Lower leg skin (tissue), 4 donors: ENCODE results near the gene NNT. TPM values are rescaled to one million over a fixed set of nuclear protein-coding genes. Genes with fewer than 3 reads are reported as not detected.

Source experiments
- DNase-seq, 2 donors: peaks; one replicate each; pipeline ENCODE4 v3.0.0-alpha.2; 2019; ENCODE audit warnings: low spot score in 2 of 2
- H3K4me3 ChIP-seq: fragments of 200-600 bp; sonication (generic); 2 replicates; pipeline ENCODE4 v1.5.1; 2017; ENCODE audit warnings: mild to moderate bottlenecking, low read depth; ENCODE audit not compliant: poor library complexity, severe bottlenecking
- CTCF ChIP-seq, 3 donors: fragments of 450-650 bp; IDR thresholded peaks; one replicate each; pipeline ENCODE4 v1.5.1; 2016; ENCODE audit warnings: antibody characterized with exemption in 3 of 3, mild to moderate bottlenecking in 3 of 3, moderate library complexity in 2 of 3
- POLR2A ChIP-seq, 2 donors: fragments of 450-650 bp; IDR thresholded peaks; one replicate each; pipeline ENCODE4 v1.6.1; 2016 to 2017; ENCODE audit warnings: antibody characterized with exemption in 2 of 2, mild to moderate bottlenecking in 1 of 2, moderate library complexity in 1 of 2
- WGBS, 2 donors: methylation state at CpG; one replicate each; pipeline ENCODE4 v1.1.5; 2018; 5-methylcytosine and 5-hydroxymethylcytosine counted together
- intact Hi-C: fragments of 100-400 bp; cut with DNase I; formaldehyde crosslinking; loops from one replicate; pipeline ENCODE4 v1.15.0; 2023; ENCODE audit warnings: low total_unique reads
- total RNA-seq, 4 donors: library from RNA; depleted of rRNA; stranded (reverse); fragments of >200 nt; gene quantifications; one replicate each; pipeline ENCODE4 v1.1.0, GENCODE V29; 2016

NNT gene
- total RNA-seq, 4 donors from 2014 or later: 24.2 to 34.2 (median 27.7) TPM

GRCh38 chr5:43616535-43616934 lies 13.6 kb downstream of the NNT start:
- TF ChIP-seq CTCF (IDR thresholded peaks at IDR 0.05) (no peak), POLR2A (IDR thresholded peaks at IDR 0.05) (no peak)
- intact Hi-C loops: no loop called here
- DNase-seq: no peak
- H3K4me3 ChIP-seq: no peak overlapping the region
- 34 to 63% methylated on average over 1 of the region's 1 CpG for WGBS, 2 donors

GRCh38 chr5:43619380-43619779 lies 16.4 kb downstream of the NNT start:
- no peak overlapping the region for H3K4me3 ChIP-seq
- TF ChIP-seq CTCF (IDR thresholded peaks at IDR 0.05) (no peak), POLR2A (IDR thresholded peaks at IDR 0.05) (no peak)
- intact Hi-C loops: no loop called here
- 84 to 87% methylated on average over 2 of the region's 2 CpGs for WGBS, 2 donors
- no peak for DNase-seq

- WGBS, 2 donors: 79 to 98% methylated on average over 3 of the region's 3 CpGs
- DNase-seq: no peak
- intact Hi-C loops: no loop called here
- no peak overlapping the region for H3K4me3 ChIP-seq
- no peak for TF ChIP-seq POLR2A (IDR thresholded peaks at IDR 0.05)
- no peak for TF ChIP-seq CTCF (IDR thresholded peaks at IDR 0.05)
These were observed 16.9 kb downstream of the NNT start for GRCh38 chr5:43619911-43620310.

- no peak for DNase-seq
- intact Hi-C loops: no loop called here
- TF ChIP-seq CTCF (IDR thresholded peaks at IDR 0.05): no peak
- no peak for TF ChIP-seq POLR2A (IDR thresholded peaks at IDR 0.05)
- 60 to 74% methylated on average over 4 of the region's 4 CpGs for WGBS, 2 donors
- H3K4me3 ChIP-seq: no peak overlapping the region
These were observed 18.0 kb downstream of the NNT start for GRCh38 chr5:43620944-43621505.

GRCh38 chr5:43622074-43622473 lies 19.1 kb downstream of the NNT start:
- no peak for DNase-seq
- no peak for TF ChIP-seq POLR2A (IDR thresholded peaks at IDR 0.05)
- TF ChIP-seq CTCF (IDR thresholded peaks at IDR 0.05): no peak
- H3K4me3 ChIP-seq: no peak overlapping the region
- intact Hi-C loops: no loop called here
- 89 to 94% methylated on average over 3 of the region's 3 CpGs for WGBS, 2 donors

- 85 to 90% methylated on average over 3 of the region's 3 CpGs for WGBS, 2 donors
- TF ChIP-seq CTCF (IDR thresholded peaks at IDR 0.05) (no peak), POLR2A (IDR thresholded peaks at IDR 0.05) (no peak)
- intact Hi-C loops: no loop called here
- H3K4me3 ChIP-seq: no peak overlapping the region
- DNase-seq: no peak
These were observed 20.2 kb downstream of the NNT start for GRCh38 chr5:43623048-43623680.
